ENCODE measurements around the gene POU2F2.

POU2F2 gene

DNA sequence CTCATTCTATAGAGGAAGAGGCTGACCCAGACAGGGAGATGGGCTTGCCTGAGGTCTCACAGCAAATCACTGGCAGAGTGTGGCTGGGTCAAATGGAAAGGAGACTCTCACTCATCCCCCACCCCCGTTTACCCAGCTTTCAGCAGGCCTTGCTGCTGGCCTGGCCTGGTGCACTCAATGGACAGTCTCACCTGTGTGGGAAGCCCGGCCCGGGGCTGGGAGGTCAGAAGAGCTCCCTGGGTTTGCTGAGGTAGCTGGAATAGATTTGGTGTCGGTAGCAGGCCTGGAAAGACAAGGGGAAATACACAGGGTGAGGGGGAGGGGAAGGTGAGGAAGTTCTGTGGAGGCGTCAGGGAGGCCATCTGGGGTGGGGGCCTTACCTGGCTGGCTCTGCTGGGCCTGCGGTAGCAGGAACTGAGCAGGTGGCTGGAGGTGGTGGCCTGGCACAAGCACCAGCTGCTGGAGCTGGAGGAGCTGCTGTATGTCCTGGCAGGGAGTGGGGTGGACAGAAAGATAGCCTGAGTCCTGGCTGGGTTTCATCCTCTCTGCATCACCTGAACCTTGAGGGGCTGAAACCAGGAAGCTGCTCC lies 32.8 kb downstream of the POU2F2 start:
- no peak for DNase-seq (ENCODE audit: low read depth)

DNA sequence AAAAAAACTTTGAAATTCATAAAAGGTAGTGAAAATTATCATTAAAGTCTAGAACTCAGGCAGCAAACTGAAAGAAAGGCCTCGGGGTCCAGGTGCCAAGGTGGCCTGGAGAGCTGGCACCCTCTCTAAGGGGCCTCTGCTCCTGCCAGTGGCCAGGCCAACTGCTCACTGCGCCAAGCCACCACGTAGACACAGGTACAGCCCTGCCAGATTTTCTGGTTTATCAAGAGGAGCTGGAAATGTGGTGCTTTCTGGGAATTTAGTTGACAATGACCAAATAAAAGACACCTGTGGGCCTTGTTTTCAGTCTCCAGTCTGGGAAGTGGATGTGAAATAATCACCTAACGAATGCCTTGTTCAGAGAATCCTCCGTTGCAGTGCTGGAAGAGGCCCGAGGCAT lies 33.5 kb downstream of the POU2F2 start:
- DNase-seq (ENCODE audit: low read depth): no peak

DNA sequence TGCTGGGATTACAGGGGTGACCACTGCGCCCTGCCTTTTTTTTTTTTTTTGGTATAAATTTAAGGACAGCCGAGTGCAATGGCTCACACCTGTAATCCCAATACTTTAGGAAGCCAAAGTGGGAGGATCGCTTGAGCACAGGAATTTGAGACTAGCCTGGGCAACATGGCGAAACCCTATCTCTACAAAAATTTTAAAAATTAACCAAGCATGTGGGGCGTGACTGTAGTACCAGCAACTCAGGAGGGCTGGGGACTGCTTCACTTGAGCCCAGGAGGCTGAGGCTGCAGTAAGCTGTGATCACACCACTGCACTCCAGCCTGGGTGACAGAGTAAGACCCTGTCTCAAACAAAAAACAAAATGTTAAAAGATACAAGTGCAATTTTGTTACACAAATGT lies 34.8 kb downstream of the POU2F2 start:
- DNase-seq (ENCODE audit: low read depth): no peak

- DNase-seq (ENCODE audit: low read depth): no peak
Measured at GRCh38 chr19:42096255-42096837, 35.9 kb downstream of the POU2F2 start.

GRCh38 chr19:42095814-42096230 lies 36.4 kb downstream of the POU2F2 start:
- DNase-seq (ENCODE audit: low read depth): no peak

DNA sequence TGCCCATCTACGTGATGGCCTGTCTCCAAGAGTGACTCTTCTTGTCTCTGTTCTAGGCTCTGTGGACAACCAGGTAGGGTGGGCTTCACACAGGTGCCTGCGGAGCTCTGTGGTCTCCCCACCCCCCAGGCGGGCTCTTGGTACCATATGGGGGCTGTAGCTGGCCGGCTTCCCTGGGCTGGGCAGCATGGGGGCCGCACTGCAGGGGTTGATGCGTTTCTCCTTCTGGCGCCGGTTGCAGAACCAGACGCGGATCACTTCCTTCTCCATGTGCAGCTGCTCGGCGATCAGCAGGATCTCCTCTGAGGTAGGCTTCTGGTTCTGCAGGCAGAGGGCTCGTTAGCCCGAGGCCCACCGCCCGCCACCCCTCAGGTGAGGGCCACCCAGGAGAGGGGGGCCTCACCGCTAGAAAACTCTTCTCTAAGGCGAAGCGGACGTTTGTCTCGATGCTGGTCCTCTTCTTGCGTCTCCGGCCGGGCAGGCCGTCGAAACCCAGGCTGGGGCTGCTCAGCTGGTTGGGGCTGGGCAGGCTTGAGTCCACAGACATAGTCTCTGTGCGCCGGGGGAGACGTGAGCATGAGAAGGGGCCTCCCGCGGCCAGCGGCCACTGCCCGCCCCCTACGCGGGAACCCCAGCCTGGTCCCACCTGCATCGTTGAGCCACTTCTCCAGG lies 37.0 kb downstream of the POU2F2 start:
- DNase-seq (ENCODE audit: low read depth): no peak

DNA sequence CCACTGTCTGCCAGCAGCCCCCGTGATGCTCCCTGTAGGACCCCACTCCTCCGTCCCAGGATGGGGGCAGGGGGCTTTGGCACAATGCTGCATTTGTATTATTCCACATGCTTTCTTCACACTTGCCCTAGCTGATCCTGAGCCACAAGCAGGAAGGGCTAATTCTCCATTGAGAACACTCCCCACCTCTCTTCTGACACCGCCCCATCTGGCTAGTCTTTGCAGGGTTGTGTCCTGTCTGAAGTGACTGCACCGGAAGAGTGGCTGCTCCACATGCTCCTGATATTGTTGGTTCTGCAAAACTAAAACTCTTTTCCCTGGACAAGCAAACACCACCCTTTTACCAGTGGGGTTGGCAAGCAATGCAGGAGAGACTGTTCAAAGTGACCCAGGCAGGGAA lies 38.3 kb downstream of the POU2F2 start:
- DNase-seq (ENCODE audit: low read depth): no peak

DNA sequence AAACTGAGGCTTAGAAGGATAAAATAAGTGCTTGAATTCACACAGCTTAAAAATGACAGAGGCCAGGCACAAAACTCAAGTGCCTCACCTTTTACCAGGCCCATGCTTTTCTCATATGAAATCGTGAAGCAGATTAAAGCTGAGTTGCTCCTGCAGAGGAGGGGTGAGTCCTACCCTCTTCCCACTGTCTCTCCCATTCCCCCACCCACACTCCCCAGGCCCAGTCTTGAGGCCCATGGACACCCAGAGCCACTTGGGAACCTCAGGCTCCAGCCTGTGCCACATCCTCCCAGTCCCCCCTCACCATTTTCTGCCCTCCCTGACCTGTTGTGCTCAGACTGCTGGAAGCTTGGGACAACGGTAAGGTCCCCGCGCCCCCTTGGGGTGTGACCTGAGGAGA lies 38.7 kb downstream of the POU2F2 start:
- no peak for DNase-seq (ENCODE audit: low read depth)

GRCh38 chr19:42092350-42092749 lies 39.9 kb downstream of the POU2F2 start:
- DNase-seq (ENCODE audit: low read depth): no peak

DNA sequence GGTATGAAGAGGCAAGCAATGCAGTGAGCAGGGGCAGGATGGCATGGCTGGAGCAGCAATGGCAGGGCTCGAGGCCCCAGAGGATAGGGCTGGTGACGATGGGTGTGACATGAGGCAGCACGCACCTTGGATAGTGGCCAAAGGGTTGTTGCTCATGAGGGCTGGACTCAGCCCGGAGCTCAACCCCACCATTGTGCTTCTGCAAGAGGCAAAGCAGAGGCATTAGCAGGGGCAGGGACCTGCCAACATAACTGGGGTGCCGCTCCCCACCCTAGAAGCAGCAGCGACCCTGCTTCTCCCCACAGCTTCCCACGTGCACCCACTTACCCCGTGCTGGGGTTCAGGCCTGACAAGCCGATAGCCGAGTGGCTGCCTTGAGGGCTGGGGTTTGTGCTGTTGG lies 40.5 kb downstream of the POU2F2 start:
- DNase-seq (ENCODE audit: low read depth): no peak

GRCh38 chr19:42091300-42091699 lies 40.9 kb downstream of the POU2F2 start:
- no peak for DNase-seq (ENCODE audit: low read depth)

DNA sequence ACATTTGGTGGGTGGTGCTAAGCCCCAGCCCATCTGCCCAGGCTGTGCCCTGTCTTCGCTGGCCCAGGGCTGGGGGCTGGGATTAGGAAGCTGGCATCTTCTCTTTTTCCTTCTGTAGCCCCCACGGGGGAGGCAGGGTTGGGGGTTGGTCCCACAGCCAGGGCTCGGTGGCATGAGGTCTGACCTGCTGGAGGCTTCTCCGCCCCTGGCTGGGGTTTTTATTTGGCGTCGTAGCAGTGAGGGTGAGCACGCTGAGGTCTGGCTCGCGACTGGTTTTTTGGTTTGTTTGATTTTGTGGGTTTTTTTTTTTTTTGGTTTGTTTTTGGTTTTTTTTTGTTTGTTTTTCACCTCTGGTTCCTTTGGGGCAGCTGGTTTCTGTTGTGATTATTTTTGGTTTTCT lies 41.6 kb downstream of the POU2F2 start:
- no peak for DNase-seq (ENCODE audit: low read depth)

DNA sequence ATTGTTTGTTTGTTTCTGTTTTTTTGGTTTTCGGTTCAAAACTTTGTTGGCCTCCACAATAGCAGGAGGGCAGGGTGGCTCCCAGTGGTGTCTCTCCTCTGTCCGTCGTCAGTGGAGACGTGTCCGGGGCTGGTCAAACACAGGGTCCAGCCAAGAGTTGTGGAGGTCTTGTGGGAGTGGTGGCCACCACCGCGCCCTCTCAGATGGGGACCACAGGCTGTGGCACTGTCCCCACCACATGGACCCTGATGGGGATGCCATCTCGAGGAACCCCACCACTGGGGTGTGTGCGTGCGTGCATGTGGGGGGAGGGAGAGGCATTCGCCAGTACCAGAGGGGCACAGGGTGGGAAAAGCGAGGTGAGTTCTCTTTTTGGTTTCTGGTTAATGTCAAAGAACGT lies 42.5 kb downstream of the POU2F2 start:
- no peak for DNase-seq (ENCODE audit: low read depth)

- no peak for DNase-seq (ENCODE audit: low read depth)
Measured at GRCh38 chr19:42089191-42089750, 43.0 kb downstream of the POU2F2 start.

DNA sequence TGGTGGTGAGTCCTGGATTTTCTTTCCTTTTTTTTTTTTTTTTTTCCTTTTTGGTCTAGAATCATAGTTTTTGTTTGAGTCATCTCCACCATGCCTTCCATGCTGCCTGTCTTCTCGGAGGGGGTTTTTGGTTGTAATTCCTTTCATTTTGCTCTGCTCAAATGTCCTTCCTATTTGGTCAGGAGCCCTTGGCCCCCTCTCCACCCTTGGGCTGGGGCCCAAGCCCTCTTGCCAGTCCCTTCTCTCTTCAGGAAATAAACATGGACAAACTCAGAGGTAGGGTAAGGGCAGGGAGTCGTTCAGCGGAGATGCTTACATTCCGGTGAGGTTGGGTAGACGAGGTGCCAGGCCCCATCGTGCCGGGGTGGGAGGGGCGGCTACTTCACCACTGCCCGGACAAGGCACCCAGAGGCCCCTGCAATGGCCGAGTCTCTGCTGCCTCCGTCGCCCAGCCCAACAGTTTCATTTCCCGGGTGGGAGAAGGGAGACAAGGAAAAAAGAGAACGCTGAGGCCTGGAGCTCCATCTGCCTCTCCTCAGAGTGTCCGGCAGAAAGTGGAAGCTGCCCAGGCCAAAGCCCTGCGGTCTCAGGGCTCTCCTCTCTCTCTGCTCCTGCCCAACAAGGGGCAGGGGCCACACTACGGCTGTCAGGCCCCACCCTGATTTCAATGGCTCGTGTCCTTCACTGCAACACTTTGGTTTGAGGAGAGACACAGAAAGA lies 43.6 kb downstream of the POU2F2 start:
- DNase-seq (ENCODE audit: low read depth): no peak

DNA sequence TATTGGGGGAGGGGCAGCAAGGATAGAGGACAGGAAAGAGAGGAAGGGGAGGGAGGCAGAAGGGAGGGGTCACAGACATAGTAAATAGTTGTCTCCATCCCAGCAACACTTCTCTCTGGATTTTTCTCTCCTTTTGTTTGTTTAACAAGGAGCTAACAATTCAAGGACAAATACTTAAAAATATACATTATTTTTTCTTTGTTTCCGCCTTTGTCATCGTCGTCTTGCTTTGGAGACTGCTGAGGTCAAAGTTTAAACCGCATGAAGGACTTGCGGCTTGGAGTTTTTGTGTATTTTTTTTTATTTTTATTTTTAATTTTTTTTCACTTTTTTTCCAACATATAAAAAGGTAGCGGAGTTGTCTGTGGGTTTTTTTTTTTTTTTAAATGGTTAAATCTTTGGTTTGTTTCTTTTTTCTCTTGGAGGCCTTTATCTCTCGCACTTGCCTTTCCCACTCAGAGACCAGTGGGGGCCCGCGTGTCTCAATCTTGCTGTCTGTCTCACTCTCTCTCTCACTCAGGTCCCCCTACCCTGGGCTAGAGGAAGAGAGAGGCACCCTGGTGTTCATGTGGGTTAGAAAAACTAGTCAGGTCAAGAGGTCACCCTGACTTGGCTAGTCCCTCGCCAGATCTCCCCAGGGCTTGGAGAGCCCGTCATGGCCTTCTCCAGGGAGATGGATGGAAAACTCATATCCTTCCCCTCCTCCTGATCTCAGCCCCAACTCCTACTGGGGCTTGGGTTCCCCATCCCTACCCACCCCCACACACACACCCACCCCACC lies 45.3 kb downstream of the POU2F2 start:
- no peak for DNase-seq (ENCODE audit: low read depth)

GRCh38 chr19:42086188-42086736 lies 46.0 kb downstream of the POU2F2 start:
- DNase-seq (ENCODE audit: low read depth): no peak

GRCh38 chr19:42083537-42083936 lies 48.7 kb downstream of the POU2F2 start:
- DNase-seq (ENCODE audit: low read depth): no peak

GRCh38 chr19:42081584-42082203 lies 50.6 kb downstream of the POU2F2 start:
- DNase-seq (ENCODE audit: low read depth): no peak

- DNase-seq (ENCODE audit: low read depth): no peak
Measured at GRCh38 chr19:42080764-42081375, 51.4 kb downstream of the POU2F2 start.
